B cell (primary cell): Measurements from ENCODE around the gene CCDC3. TPM values are rescaled to one million over a fixed set of nuclear protein-coding genes. Genes with fewer than 3 reads are reported as not detected.

Source experiments
- ATAC-seq: fragments of 200-7000 bp; cut with Tn5 transposase; one replicate; pipeline ENCODE4 v1.10.0; 2021; ENCODE audit warnings: low read depth, mild to moderate bottlenecking, moderate number of reproducible peaks, moderate library complexity
- CTCF ChIA-PET: fragments of 350-600 bp; sonication (Branson Sonifier 250); formaldehyde crosslinking; loops from one replicate; lab custom pipeline; 2021; ENCODE audit warnings: antibody characterized with exemption, inconsistent platforms; lab: Charles Lee
- POLR2A ChIA-PET: fragments of 350-600 bp; sonication (Branson Sonifier 250); formaldehyde crosslinking; loops from one replicate; lab custom pipeline; 2021; ENCODE audit warnings: antibody characterized with exemption; lab: Charles Lee
- DNase-seq: peaks from one replicate; pipeline ENCODE4 v3.0.0; 2013
- H2AFZ ChIP-seq: 2 replicates; pipeline ENCODE4 v1.6.1; 2012; ENCODE audit warnings: mild to moderate bottlenecking, low read depth, low read length; ENCODE audit not compliant: insufficient read depth, poor library complexity, severe bottlenecking
- H3K27ac ChIP-seq, 2 donors: 1 replicate in 1 of 2; 2 replicates in 1 of 2; pipeline ENCODE4 v1.5.1; 2012 to 2013; ENCODE audit warnings: low read length in 2 of 2, mild to moderate bottlenecking in 2 of 2, moderate library complexity in 1 of 2
- H3K27me3 ChIP-seq, 4 experiments: fragments of 200-600 bp in 1 of 4; sonication (generic) in 1 of 4; replicated peaks in 1 of 4; 1 replicate in 2 of 4; 2 replicates in 2 of 4; pipeline versions ENCODE4 v1.6.1 to v1.7.0; 2013 to 2016; ENCODE audit warnings: low read length in 3 of 4, mild to moderate bottlenecking in 2 of 4, mixed read lengths in 1 of 4, moderate library complexity in 1 of 4; ENCODE audit not compliant: insufficient read depth in 4 of 4, control insufficient read depth in 3 of 4; ENCODE audit errors: control extremely low read depth in 1 of 4
- H3K36me3 ChIP-seq, 2 experiments: replicated peaks in 1 of 2; 1 replicate in 1 of 2; 2 replicates in 1 of 2; pipeline versions ENCODE4 v1.6.1 to v1.7.1; 2013; ENCODE audit warnings: low read length in 1 of 2; ENCODE audit not compliant: insufficient read depth in 2 of 2, control insufficient read depth in 1 of 2; ENCODE audit errors: control extremely low read depth in 1 of 2, extremely low read depth in 1 of 2
- H3K4me1 ChIP-seq, 2 donors: fragments of 200-600 bp in 1 of 2; sonication (generic) in 1 of 2; 1 replicate in 1 of 2; 2 replicates in 1 of 2; pipeline versions ENCODE4 v1.5.1 to v1.6.1; 2013 to 2017; ENCODE audit warnings: low read length in 2 of 2; ENCODE audit not compliant: control insufficient read depth in 2 of 2, insufficient read depth in 2 of 2
- H3K4me2 ChIP-seq: replicated peaks from 2 replicates; pipeline ENCODE3; 2012; ENCODE audit warnings: mild to moderate bottlenecking, low read depth, low read length; ENCODE audit not compliant: poor library complexity, severe bottlenecking
- H3K4me3 ChIP-seq, 5 experiments: fragments of 200-600 bp in 1 of 5; sonication (generic) in 1 of 5; 1 replicate in 3 of 5; 2 replicates in 2 of 5; pipeline versions ENCODE4 v1.5.1 to v1.7.0; 2011 to 2016; ENCODE audit warnings: low read length in 4 of 5, mild to moderate bottlenecking in 4 of 5, low read depth in 2 of 5, control low read depth in 1 of 5, moderate library complexity in 1 of 5; ENCODE audit not compliant: insufficient read depth in 1 of 5; ENCODE audit errors: control extremely low read depth in 1 of 5, extremely low read depth in 1 of 5
- H3K79me2 ChIP-seq: fragments of 200-600 bp; sonication (generic); one replicate; pipeline ENCODE4 v1.6.0; 2016; ENCODE audit warnings: low read length; ENCODE audit not compliant: control insufficient read depth, insufficient read depth
- H3K9ac ChIP-seq: fragments of 200-600 bp; sonication (generic); 2 replicates; pipeline ENCODE4 v1.6.1; 2017; ENCODE audit warnings: mild to moderate bottlenecking, low read length, moderate library complexity
- H3K9me3 ChIP-seq, 3 donors: one replicate each; pipeline versions ENCODE4 v1.6.1 to v1.7.1; 2013; ENCODE audit warnings: low read length in 2 of 3; ENCODE audit not compliant: control insufficient read depth in 2 of 3, insufficient read depth in 1 of 3; ENCODE audit errors: control extremely low read depth in 1 of 3
- H4K20me1 ChIP-seq: 2 replicates; pipeline ENCODE4 v1.6.0; 2012; ENCODE audit warnings: mild to moderate bottlenecking, low read length; ENCODE audit not compliant: insufficient read depth, control insufficient read depth, poor library complexity, severe bottlenecking
- H3K27ac Mint-ChIP-seq: one replicate; pipeline ENCODE4 v1.8.0; 2021; ENCODE audit warnings: mixed read lengths
- H3K27me3 Mint-ChIP-seq: one replicate; pipeline ENCODE4 v1.8.0; 2021; ENCODE audit warnings: mixed read lengths
- H3K4me1 Mint-ChIP-seq: one replicate; pipeline ENCODE4 v1.8.0; 2021; ENCODE audit warnings: mixed read lengths
- H3K4me3 Mint-ChIP-seq: one replicate; pipeline ENCODE4 v1.8.0; 2021; ENCODE audit warnings: mixed read lengths
- H3K9me3 Mint-ChIP-seq: one replicate; pipeline ENCODE4 v1.8.0; 2022; ENCODE audit warnings: mixed read lengths; ENCODE audit not compliant: insufficient read depth
- EZH2 ChIP-seq: IDR thresholded peaks from 2 replicates; pipeline ENCODE4 v1.6.1; 2012; ENCODE audit warnings: borderline replicate concordance, low read depth, mild to moderate bottlenecking, moderate library complexity, low read length; ENCODE audit not compliant: insufficient read depth, poor library complexity, severe bottlenecking
- WGBS: methylation state at CpG from one replicate; pipeline ENCODE4 v1.1.5; 2013; ENCODE audit warnings: missing lambda C conversion rate; ENCODE audit not compliant: insufficient coverage; 5-methylcytosine and 5-hydroxymethylcytosine counted together
- intact Hi-C: fragments of 100-400 bp; cut with micrococcal nuclease; formaldehyde crosslinking; loops from one replicate; pipeline ENCODE4 v1.10.0; 2022
- polyA plus RNA-seq: library from polyadenylated mRNA; depleted of rRNA; stranded (reverse); fragments of >200 nt; gene quantifications from 2 replicates; pipeline ENCODE4 v1.2.3, GENCODE V29; 2012
- total RNA-seq, 2 donors: library from RNA; stranded (reverse); fragments of 120-200 nt in 1 of 2; gene quantifications; 1 replicate in 1 of 2; 2 replicates in 1 of 2; pipeline versions ENCODE4 v1.2.3 to v1.2.4, GENCODE V29; 2013 to 2022
- TF ChIP-seq, protein P1 (sequence below): fragments of 200-600 bp; IDR thresholded peaks from one replicate; pipeline ENCODE4 v1.8.0; 2022; ENCODE audit warnings: antibody characterized with exemption, mild to moderate bottlenecking

Gene CCDC3
- total and polyA plus RNA-seq, 2 donors (not counting 1 experiment from before 2014, with no cell fraction given), result 0.12 TPM; not detected in 1

DNA sequence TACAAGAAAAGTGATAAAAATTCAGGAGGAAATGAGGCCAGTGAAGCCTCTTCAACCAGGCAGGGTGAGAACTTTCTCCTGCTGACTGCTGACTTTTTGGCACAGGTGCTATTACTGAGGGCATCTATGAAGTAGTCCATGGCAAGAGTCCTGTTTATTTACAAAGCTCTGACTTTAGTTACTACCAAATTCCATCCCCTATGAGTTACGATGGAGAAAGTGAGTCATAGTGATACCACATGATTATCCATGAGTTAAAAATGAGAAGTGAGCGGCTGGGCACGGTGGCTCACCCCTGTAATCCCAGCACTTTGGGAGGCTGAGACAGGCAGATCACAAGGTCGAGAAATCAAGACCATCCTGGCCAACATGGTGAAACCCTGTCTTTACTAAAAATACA, 19.9 kb downstream of the CCDC3 start:
- no peak overlapping the region for H3K4me3 Mint-ChIP-seq
- H3K9me3 Mint-ChIP-seq, result peaks cover 5% of the 10 kb centered on the region
- Histone ChIP-seq H2AFZ (no peak overlapping the region), H3K4me1 (no peaks in the 10 kb centered on the region), H3K4me2 (no peak overlapping the region), H3K9ac (no peak overlapping the region), H3K36me3 (no peaks in the 10 kb centered on the region), H4K20me1 (no peaks in the 10 kb centered on the region), H3K27ac (no peak overlapping the region), H3K27me3 (peaks cover 0 to 6% (median 0%) of the 10 kb centered on the region in 4 experiments), H3K4me3 (no peak overlapping the region), H3K9me3 (no peaks in the 10 kb centered on the region), H3K79me2 (no peaks in the 10 kb centered on the region)
- intact Hi-C loops, result no loop called here
- ChIA-PET CTCF (no interaction called here), POLR2A (interaction anchor here (0.7 kb wide), 1 partner anchor 188 kb away, joined by 5 read pairs; no protein-coding TSS in a partner anchor)
- peaks cover 20% of the 10 kb centered on the region for H3K27me3 Mint-ChIP-seq
- ATAC-seq (no peak), DNase-seq (no peak)
- TF ChIP-seq EZH2, result no peak
- TF ChIP-seq, protein P1, sequence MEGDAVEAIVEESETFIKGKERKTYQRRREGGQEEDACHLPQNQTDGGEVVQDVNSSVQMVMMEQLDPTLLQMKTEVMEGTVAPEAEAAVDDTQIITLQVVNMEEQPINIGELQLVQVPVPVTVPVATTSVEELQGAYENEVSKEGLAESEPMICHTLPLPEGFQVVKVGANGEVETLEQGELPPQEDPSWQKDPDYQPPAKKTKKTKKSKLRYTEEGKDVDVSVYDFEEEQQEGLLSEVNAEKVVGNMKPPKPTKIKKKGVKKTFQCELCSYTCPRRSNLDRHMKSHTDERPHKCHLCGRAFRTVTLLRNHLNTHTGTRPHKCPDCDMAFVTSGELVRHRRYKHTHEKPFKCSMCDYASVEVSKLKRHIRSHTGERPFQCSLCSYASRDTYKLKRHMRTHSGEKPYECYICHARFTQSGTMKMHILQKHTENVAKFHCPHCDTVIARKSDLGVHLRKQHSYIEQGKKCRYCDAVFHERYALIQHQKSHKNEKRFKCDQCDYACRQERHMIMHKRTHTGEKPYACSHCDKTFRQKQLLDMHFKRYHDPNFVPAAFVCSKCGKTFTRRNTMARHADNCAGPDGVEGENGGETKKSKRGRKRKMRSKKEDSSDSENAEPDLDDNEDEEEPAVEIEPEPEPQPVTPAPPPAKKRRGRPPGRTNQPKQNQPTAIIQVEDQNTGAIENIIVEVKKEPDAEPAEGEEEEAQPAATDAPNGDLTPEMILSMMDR, result no peak
- WGBS, result no CpG with 5 or more reads among the region's 4 CpGs
- no peaks in the 10 kb centered on the region for H3K4me1 Mint-ChIP-seq
- H3K27ac Mint-ChIP-seq, result no peak overlapping the region

DNA sequence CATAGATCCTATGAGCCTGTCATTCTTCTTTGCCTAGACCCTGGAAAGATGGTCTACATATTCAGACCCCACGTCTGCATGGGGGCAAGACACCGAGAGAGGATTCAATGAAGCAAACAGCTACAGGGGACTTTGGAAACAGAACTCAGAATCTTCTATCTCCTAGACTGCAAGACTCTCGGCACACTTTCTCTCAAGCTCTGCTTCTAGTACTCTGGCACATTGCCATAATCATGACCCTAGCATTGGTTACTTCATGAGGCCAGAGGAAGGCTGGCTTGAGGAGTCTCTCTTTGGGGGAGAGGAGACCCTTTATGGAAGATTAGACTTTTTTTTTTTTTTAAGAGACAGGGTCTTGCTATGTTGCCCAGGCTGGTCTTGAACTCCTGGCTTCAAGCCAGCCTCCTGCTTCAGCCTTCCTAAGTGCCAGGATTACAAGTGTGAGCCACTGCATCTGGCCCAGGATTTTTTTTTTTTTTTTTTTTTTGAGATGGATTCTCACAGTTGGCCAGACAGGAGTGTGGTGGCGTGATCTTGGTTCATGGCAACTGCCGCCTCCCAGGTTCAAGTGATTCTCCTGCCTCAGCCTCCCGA, 20.7 kb downstream of the CCDC3 start:
- no peak for TF ChIP-seq EZH2
- TF ChIP-seq, protein P1, result no peak
- CTCF ChIA-PET, result no interaction called here
- Histone ChIP-seq H3K27ac (no peak overlapping the region), H3K4me1 (no peaks in the 10 kb centered on the region), H3K27me3 (peaks cover 0 to 6% (median 0%) of the 10 kb centered on the region in 4 experiments), H3K79me2 (no peaks in the 10 kb centered on the region), H3K9me3 (no peaks in the 10 kb centered on the region), H2AFZ (no peak overlapping the region), H3K9ac (no peak overlapping the region), H3K36me3 (no peaks in the 10 kb centered on the region), H3K4me3 (no peak overlapping the region), H4K20me1 (no peaks in the 10 kb centered on the region), H3K4me2 (no peak overlapping the region)
- intact Hi-C loops, result no loop called here
- ATAC-seq (no peak), DNase-seq (no peak)
- WGBS, result 75% methylated on average over 2 of the region's 6 CpGs
- Mint-ChIP-seq H3K4me3 (no peak overlapping the region), H3K27ac (no peak overlapping the region), H3K27me3 (peaks cover 28% of the 10 kb centered on the region), H3K4me1 (no peaks in the 10 kb centered on the region), H3K9me3 (peaks cover 5% of the 10 kb centered on the region)
- POLR2A ChIA-PET, result no interaction called here
